GM18951 (cell line): ENCODE data around the gene HCRTR2.
"Not testable (repeated sequence)": the region's sequence is repeated elsewhere in the genome, so short reads cannot be mapped to it uniquely, and the experiment has no call there.

Experiments
- POLR2A ChIP-seq: IDR thresholded peaks from 4 replicates; pipeline ENCODE4 v1.6.1; 2011; ENCODE audit warnings: mild to moderate bottlenecking; ENCODE audit not compliant: insufficient read length, insufficient read depth; ENCODE audit errors: extremely low read depth
- in situ Hi-C: fragments of 300-500 bp; cut with MboI; formaldehyde crosslinking; loops from one replicate; pipeline ENCODE4 v1.12.0; 2022; ENCODE audit warnings: low sequenced_read_pairs, mixed read lengths, inconsistent platforms; ENCODE audit not compliant: unreplicated experiment

HCRTR2 gene

GRCh38 chr6:55174211-55175026, at the start of gene HCRTR2:
Gene HCRTR2 (plus strand): TSS chr6:55174515. CDS start chr6:55174588, 73 bp downstream.
- in situ Hi-C loops, result no loop called here

DNA sequence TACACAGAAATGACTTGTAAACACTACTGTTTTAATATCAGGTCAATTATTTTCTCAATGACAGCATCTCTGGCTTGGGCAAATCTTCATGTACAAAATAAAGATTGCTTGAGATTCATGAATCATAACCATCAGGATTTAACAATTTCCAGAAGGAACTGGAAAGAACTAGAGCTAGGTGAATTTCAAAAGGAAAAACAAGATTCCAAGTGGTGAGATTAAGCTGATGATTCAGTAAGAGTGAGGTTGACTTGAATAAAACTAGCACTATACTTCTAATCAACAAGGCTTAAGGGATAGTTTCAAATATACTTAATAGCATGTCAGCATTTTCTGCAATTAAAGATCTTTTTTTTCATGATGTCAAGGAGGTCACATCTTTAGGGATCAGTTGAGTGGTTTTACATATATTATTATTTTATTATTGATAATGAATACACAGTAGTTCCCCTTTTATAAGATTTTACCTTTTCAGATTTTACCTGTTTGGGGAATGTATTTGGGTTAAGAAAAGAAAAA, 43.5 kb upstream of the HCRTR2 start:
- no peak for TF ChIP-seq POLR2A
- in situ Hi-C loops, result no loop called here

More at GRCh38 chr6:55174211-55175026, at the start of gene HCRTR2:
- TF ChIP-seq POLR2A, result no peak

DNA sequence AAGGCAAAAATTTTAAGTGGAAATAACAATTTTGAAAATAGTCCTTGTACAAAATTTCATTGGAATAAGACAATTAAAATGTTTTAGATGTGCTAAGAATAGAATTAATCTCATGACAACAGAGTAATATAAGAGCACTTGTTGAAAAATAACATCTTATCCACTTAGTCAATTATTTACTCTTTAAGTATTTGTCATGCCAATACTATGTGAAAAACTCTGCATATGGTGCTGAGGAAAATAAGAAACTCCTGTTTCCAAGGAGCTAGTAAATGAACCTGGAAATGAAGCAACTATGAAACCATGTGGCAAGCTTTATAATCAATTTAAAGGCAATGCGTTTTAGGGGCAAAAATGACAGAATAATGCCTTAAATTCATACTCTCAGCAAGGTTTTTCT, 42.7 kb upstream of the HCRTR2 start:
- in situ Hi-C loops, result no loop called here
- no peak for TF ChIP-seq POLR2A

GRCh38 chr6:55136916-55137315, 37.4 kb upstream of the HCRTR2 start:
- in situ Hi-C loops, result no loop called here
- TF ChIP-seq POLR2A, result no peak

DNA sequence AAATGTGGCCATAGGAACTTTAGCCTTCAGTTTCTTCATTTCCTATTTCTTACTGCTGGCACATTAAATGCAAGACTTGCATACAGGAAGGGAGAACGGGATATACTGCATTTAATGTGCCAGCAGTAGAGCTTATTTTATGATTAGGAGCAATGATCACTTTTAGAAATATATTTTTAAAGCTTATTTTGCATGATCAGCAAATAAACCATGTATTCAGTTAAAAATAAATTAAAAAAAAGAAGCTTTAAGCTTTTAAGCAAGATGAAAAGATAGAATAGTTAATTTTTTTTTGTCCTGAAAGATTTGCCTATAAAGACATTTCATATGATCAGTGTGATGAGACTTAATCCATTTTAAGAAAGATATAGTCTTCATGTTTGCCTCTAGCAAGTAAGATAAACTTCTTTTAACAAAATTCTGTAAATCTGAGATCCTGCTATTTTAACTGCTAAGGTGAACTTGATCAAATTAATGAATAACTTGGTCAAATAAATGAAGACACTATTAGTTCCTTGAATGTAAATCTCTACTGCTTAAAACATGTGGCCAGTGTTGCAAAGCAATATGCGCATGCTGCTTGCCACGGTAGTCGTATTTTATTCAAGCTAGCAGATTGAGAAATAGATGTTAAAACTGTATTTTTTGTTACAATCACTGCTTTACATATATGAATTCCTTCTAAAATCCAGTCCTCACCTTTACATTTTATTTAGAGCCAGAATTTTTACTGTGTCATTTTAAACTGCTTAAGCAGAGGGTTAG, 36.2 kb upstream of the HCRTR2 start:
- in situ Hi-C loops, result no loop called here

GRCh38 chr6:55141611-55142010, 32.7 kb upstream of the HCRTR2 start:
- in situ Hi-C loops, result no loop called here
- no peak for TF ChIP-seq POLR2A

More for the DNA sequence above, 36.2 kb upstream of the HCRTR2 start:
- no peak for TF ChIP-seq POLR2A

DNA sequence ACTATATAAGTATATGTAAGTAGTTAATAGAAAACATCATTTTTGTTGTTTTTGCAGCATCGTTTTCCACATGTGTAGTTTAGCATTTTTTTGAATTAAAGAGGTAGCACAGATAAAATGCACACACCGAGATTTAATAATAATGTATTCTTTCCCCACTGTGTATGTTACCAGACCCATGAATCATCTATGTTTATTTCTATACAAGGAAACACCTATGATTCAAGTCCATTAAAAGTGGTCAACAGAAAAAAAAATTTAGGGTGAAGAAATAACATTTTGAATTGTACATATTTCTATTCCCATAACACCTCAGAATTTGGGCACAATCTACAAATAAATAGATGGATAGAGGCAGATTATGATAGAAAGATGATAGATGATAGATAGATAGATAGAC, 31.7 kb upstream of the HCRTR2 start:
- TF ChIP-seq POLR2A, result no peak
- in situ Hi-C loops, result no loop called here

DNA sequence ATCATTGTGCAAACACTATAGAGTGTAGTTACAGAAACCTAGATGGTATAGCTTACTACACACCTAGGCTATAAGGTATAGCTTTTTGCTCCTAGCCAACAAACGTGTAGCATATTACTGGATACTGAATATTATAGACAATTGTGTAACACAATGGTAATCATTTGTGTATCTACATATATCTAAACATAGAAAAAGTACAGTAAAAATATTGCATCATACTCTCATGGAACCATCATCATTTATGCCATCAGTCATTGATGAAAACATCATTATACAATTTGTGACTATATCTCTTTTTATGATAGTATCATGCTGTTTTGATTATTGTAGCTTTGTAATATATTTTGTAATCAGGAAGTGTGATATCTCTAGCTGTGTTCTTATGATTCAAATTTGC, 21.0 kb upstream of the HCRTR2 start:
- in situ Hi-C loops, result no loop called here
- TF ChIP-seq POLR2A, result no peak

DNA sequence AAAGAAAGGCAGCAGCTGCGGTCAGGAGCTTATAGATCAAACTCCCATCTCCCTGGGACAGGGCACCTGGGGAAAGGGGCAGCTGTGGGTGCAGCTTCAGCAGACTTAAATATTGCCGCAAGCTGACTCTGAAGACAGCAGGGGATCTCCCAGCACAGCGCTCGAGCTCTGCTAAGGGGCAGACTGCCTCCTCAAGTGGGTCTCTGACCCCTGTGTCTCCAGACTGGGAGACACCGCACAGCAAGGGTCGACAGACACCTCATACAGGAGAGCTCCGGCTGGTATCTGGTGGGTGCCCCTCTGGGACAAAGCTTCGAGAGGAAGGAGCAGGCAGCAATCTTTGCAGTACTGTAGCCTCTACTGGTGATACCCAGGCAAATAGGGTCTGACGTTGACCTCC, 15.5 kb upstream of the HCRTR2 start:
- in situ Hi-C loops, result not testable (repeated sequence)

DNA sequence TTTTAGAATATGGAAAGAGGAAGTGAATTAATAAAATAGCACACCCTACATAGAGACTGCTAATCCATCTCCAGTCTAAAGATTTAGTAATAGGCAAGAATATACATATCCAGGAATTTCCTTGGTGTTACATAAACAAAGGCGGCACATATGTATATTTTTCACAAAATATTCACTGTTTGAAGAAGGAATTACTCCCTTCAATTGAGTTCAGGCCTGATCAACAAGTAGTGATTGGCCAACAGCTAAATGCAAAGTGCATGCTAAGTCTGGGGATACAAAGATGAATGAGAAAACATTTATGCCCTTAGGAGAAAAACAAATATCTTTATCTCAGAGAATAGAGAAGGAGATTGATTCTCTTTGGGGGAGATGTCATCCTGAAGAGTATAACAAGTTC, 6.5 kb upstream of the HCRTR2 start:
- TF ChIP-seq POLR2A, result no peak
- in situ Hi-C loops, result no loop called here

- TF ChIP-seq POLR2A, result no peak
- in situ Hi-C loops, result no loop called here
Observed at GRCh38 chr6:55175078-55176049, 1.0 kb downstream of the HCRTR2 start.

DNA sequence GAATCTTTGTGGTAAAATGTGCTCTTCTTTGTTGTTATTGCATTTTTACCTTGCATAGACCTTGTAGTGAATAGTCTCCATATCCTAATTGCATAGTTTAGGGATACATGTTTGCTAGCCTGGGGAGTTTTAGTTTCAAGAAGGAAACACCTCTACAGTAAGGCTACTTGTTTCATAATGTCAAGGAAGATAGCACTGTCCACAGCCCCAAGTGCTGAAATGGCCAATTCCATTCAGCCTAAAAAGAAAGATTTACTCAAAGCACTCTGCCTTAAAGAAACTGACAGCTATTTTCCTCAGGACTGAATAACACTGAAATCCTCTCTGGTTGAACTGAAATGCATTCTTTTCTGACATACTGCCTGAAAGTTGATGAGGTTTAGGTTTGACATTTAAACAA, 2.6 kb downstream of the HCRTR2 start:
- TF ChIP-seq POLR2A, result no peak
- in situ Hi-C loops, result no loop called here

- no peak for TF ChIP-seq POLR2A
- in situ Hi-C loops, result no loop called here
Observed at GRCh38 chr6:55180258-55180657, 5.9 kb downstream of the HCRTR2 start.
